Measurements from ENCODE around the gene DRD2. TPM values are rescaled to one million over a fixed set of nuclear protein-coding genes. Genes with fewer than 3 reads are reported as not detected.
A peak's percentile ranks its signal among the peaks of the same experiment; 100 is the strongest.

Gene DRD2
- total RNA-seq, 2 experiments from 2014 or later: not detected

DNA sequence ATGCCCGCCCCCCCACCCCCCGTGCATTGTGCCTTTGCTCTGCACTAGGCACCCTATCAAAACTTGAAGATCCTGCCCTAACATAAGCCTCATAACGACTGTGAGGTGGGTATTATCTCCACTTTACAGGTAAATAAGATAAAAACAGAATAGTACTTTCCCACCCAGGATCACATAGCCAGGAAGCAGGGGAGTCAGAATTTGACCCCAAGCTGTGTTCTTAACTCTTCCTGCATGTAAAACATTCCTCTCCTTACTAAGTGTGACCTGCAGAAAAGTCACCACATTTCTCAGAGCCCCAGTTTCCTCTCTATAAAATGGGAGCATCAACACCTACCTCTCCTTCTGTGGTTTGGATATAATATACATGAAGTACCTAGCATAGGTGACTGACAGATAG lies 105.8 kb downstream of the DRD2 start:
- intact Hi-C loops (cut with DNase I, micrococcal nuclease): no loop called here
- Mint-ChIP-seq H3K27me3 (no peaks in the 10 kb centered on the region), H3K9me3 (no peaks in the 10 kb centered on the region), H3K36me3 (ENCODE audit: low read depth) (peaks cover 80% of the 10 kb centered on the region), H3K4me1 (ENCODE audit: low read depth) (peaks cover 17% of the 10 kb centered on the region), H3K27ac (no peak overlapping the region), H3K4me3 (no peak overlapping the region)
- no peaks in the 10 kb centered on the region for H3K27me3 ChIP-seq (ENCODE audit: control insufficient read depth in 1 of 2, insufficient read depth in 2 of 2, low read length in 2 of 2)
- H3K4me3 ChIP-seq (ENCODE audit: low read length): no peak overlapping the region
- H3K36me3 ChIP-seq (ENCODE audit: insufficient read depth, low read length): peaks cover 42% of the 10 kb centered on the region
- ATAC-seq (ENCODE audit: poor library complexity): no peak
- no peak for DNase-seq
- no peak for TF ChIP-seq CTCF (IDR thresholded peaks at IDR 0.05)
- POLR2A ChIA-PET: no interaction called here
- no peaks in the 10 kb centered on the region for H3K9me3 ChIP-seq (ENCODE audit: control insufficient read depth in 1 of 2, insufficient read depth in 1 of 2, low read length in 2 of 2)
- peaks cover 7% of the 10 kb centered on the region for H3K4me1 ChIP-seq (ENCODE audit: insufficient read depth, low read length)
- CTCF ChIA-PET: no interaction called here
- no peak overlapping the region for H3K27ac ChIP-seq (ENCODE audit: low read depth in 1 of 2, low read length in 2 of 2)

DNA sequence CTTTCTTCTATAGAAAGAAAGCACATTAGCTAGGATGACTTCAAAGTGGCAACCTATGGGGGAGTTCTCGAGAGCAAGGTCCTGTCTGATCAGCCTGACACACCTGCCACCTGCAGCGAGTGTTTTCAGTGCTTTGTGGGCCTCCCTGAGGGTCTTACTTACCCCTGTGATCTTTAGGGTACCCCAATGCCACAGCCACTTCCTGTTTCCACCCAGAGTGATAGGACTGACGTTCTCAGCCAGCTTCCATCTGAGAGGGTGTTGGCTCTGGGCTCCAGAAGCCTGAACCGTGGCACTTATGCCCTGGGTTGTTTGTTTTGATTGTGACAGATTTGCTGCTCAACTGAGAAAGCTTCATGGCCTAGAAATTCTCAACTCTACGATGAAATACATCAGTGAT lies 109.3 kb downstream of the DRD2 start:
- no peaks in the 10 kb centered on the region for H3K27me3 ChIP-seq (ENCODE audit: control insufficient read depth in 1 of 2, insufficient read depth in 2 of 2, low read length in 2 of 2)
- CTCF ChIA-PET: no interaction called here
- Mint-ChIP-seq H3K36me3 (ENCODE audit: low read depth) (peaks cover 88% of the 10 kb centered on the region), H3K27ac (peak overlapping the region; percentile 85), H3K9me3 (no peaks in the 10 kb centered on the region), H3K4me1 (ENCODE audit: low read depth) (peaks cover 37% of the 10 kb centered on the region), H3K27me3 (no peaks in the 10 kb centered on the region), H3K4me3 (no peak overlapping the region)
- no peak overlapping the region for H3K4me3 ChIP-seq (ENCODE audit: low read length)
- no peak for TF ChIP-seq CTCF (IDR thresholded peaks at IDR 0.05)
- POLR2A ChIA-PET: interaction anchor here (0.6 to 1.4 kb wide), 3 partner anchors 8 to 52 kb away, joined by 3 read pairs; partner anchors contain the start of gene TTC12
- intact Hi-C loops (cut with DNase I, micrococcal nuclease): no loop called here
- peak; percentile 71 for ATAC-seq (ENCODE audit: poor library complexity)
- peaks cover 13% of the 10 kb centered on the region for H3K4me1 ChIP-seq (ENCODE audit: insufficient read depth, low read length)
- peak in 2 of 14 experiments; percentile 1 to 15 for DNase-seq
- H3K36me3 ChIP-seq (ENCODE audit: insufficient read depth, low read length): peaks cover 71% of the 10 kb centered on the region
- H3K27ac ChIP-seq (ENCODE audit: low read depth in 1 of 2, low read length in 2 of 2): no peak overlapping the region
- H3K9me3 ChIP-seq (ENCODE audit: control insufficient read depth in 1 of 2, insufficient read depth in 1 of 2, low read length in 2 of 2): no peaks in the 10 kb centered on the region

GRCh38 chr11:113363996-113364641 lies 111.1 kb downstream of the DRD2 start:
- no peak for ATAC-seq (ENCODE audit: poor library complexity)
- H3K9me3 ChIP-seq (ENCODE audit: control insufficient read depth in 1 of 2, insufficient read depth in 1 of 2, low read length in 2 of 2): no peaks in the 10 kb centered on the region
- Mint-ChIP-seq H3K4me3 (no peak overlapping the region), H3K27me3 (no peaks in the 10 kb centered on the region), H3K36me3 (ENCODE audit: low read depth) (peaks cover 90% of the 10 kb centered on the region), H3K4me1 (ENCODE audit: low read depth) (peaks cover 37% of the 10 kb centered on the region), H3K27ac (peak overlapping the region; percentile 12), H3K9me3 (no peaks in the 10 kb centered on the region)
- intact Hi-C loops (cut with DNase I, micrococcal nuclease): no loop called here
- TF ChIP-seq CTCF (IDR thresholded peaks at IDR 0.05): no peak
- ChIA-PET POLR2A (no interaction called here), CTCF (no interaction called here)
- peaks cover 85% of the 10 kb centered on the region for H3K36me3 ChIP-seq (ENCODE audit: insufficient read depth, low read length)
- DNase-seq: no peak
- no peaks in the 10 kb centered on the region for H3K27me3 ChIP-seq (ENCODE audit: control insufficient read depth in 1 of 2, insufficient read depth in 2 of 2, low read length in 2 of 2)
- H3K4me1 ChIP-seq (ENCODE audit: insufficient read depth, low read length): peaks cover 13% of the 10 kb centered on the region
- no peak overlapping the region for H3K27ac ChIP-seq (ENCODE audit: low read depth in 1 of 2, low read length in 2 of 2)
- no peak overlapping the region for H3K4me3 ChIP-seq (ENCODE audit: low read length)

Data from CD4-positive, alpha-beta T cell (primary cell).